Colonic mucosa (tissue), 4 donors: ENCODE measurements around the gene RPS6KA3. TPM values are rescaled to one million over a fixed set of nuclear protein-coding genes. Genes with fewer than 3 reads are reported as not detected.
"Not testable (repeated sequence)": the region's sequence is repeated elsewhere in the genome, so short reads cannot be mapped to it uniquely, and the experiment has no call there.

Source experiments
- DNase-seq: peaks from one replicate; pipeline ENCODE4 v3.0.0-alpha.2; 2020
- H3K27ac ChIP-seq: fragments of 200-600 bp; one replicate; pipeline ENCODE4 v1.8.0; 2021
- H3K27me3 ChIP-seq: fragments of 200-600 bp; one replicate; pipeline ENCODE4 v1.8.0; 2021
- H3K36me3 ChIP-seq: fragments of 200-600 bp; one replicate; pipeline ENCODE4 v1.8.0; 2021
- H3K4me1 ChIP-seq: fragments of 200-600 bp; one replicate; pipeline ENCODE4 v1.8.0; 2021; ENCODE audit warnings: mild to moderate bottlenecking
- H3K4me3 ChIP-seq: fragments of 200-600 bp; one replicate; pipeline ENCODE4 v1.8.0; 2021
- H3K9ac ChIP-seq, 2 donors: one replicate each; pipeline ENCODE4 v1.7.0; 2013; ENCODE audit warnings: control low read depth in 2 of 2, low read depth in 2 of 2, low read length in 2 of 2
- H3K9me3 ChIP-seq: fragments of 200-600 bp; one replicate; pipeline ENCODE4 v1.8.0; 2021
- intact Hi-C: fragments of 100-400 bp; cut with DNase I; formaldehyde crosslinking; loops from one replicate; pipeline ENCODE4 v1.14.1; 2022
- total RNA-seq, 2 donors: library from RNA; stranded (reverse); fragmentation: NEBNext Ultra II Directional in 1 of 2; extraction: Animal tissue kit (Norgen Biotek cat#: 25700) in 1 of 2; gene quantifications; one replicate each; pipeline ENCODE4 v1.2.1, GENCODE V29; 2021
- TF ChIP-seq, protein P1 (sequence below): fragments of 200-600 bp; IDR thresholded peaks from one replicate; pipeline ENCODE4 v1.8.0; 2022; ENCODE audit warnings: antibody characterized with exemption, mild to moderate bottlenecking
- donor health status: healthy.
- donor health status: DM: no; HTN: no; CAD: no.
- donor health status: DM: no; HTN: no; CAD: no.

Gene RPS6KA3
- total RNA-seq, 2 donors from 2014 or later: 77.0 to 110 TPM

DNA sequence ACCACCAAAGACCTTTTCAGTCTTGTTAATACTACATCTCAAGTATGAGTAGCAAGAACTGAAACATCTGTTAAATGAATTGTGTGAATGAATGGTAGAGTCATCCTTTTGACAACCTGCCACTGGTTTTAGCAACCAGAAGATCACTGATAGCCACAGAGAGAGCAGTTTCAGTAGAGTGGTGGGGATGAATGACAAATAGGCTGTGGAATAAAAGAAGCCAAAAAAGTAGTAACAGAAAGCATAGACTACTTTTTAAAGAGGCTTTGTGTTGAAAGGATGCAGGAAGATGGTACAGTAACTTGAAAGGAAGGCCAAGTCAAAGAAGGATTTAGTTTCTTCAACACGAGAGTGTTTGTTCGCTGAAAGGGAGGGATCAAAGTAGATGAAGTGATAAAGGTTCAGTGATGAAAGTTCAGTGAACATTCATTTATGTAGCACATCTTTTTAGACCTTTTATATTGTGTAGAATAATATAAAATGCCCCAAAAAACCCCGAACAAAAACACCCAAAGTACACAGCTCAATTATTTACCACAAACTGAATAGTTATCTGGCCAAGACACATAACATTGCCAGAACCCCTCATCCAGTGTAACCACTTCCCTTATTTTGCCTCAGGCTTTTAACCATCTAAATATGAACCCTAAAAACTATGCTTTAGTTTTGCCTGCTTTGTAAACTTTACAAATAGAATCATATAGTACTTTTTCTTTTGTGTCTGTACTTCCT lies 84.9 kb downstream of the RPS6KA3 start:
- TF ChIP-seq, protein P1, sequence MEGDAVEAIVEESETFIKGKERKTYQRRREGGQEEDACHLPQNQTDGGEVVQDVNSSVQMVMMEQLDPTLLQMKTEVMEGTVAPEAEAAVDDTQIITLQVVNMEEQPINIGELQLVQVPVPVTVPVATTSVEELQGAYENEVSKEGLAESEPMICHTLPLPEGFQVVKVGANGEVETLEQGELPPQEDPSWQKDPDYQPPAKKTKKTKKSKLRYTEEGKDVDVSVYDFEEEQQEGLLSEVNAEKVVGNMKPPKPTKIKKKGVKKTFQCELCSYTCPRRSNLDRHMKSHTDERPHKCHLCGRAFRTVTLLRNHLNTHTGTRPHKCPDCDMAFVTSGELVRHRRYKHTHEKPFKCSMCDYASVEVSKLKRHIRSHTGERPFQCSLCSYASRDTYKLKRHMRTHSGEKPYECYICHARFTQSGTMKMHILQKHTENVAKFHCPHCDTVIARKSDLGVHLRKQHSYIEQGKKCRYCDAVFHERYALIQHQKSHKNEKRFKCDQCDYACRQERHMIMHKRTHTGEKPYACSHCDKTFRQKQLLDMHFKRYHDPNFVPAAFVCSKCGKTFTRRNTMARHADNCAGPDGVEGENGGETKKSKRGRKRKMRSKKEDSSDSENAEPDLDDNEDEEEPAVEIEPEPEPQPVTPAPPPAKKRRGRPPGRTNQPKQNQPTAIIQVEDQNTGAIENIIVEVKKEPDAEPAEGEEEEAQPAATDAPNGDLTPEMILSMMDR: no peak
- no peaks in the 10 kb centered on the region for H3K4me1 ChIP-seq
- no peak overlapping the region for H3K4me3 ChIP-seq
- no peak for DNase-seq
- no peak overlapping the region for H3K9ac ChIP-seq
- H3K27me3 ChIP-seq: no peaks in the 10 kb centered on the region
- H3K27ac ChIP-seq: no peak overlapping the region
- H3K9me3 ChIP-seq: no peaks in the 10 kb centered on the region
- no peaks in the 10 kb centered on the region for H3K36me3 ChIP-seq
- intact Hi-C loops: no loop called here

GRCh38 chrX:20177093-20177492 lies 89.6 kb downstream of the RPS6KA3 start:
- Histone ChIP-seq H3K27me3 (no peaks in the 10 kb centered on the region), H3K4me3 (no peak overlapping the region), H3K27ac (no peak overlapping the region), H3K9ac (no peak overlapping the region), H3K36me3 (no peaks in the 10 kb centered on the region), H3K9me3 (no peaks in the 10 kb centered on the region), H3K4me1 (no peaks in the 10 kb centered on the region)
- intact Hi-C loops: no loop called here
- TF ChIP-seq, protein P1: no peak
- DNase-seq: no peak

GRCh38 chrX:20173856-20174255 lies 92.9 kb downstream of the RPS6KA3 start:
- intact Hi-C loops: no loop called here
- Histone ChIP-seq H3K4me3 (no peak overlapping the region), H3K4me1 (no peaks in the 10 kb centered on the region), H3K27me3 (no peaks in the 10 kb centered on the region), H3K27ac (no peak overlapping the region), H3K36me3 (no peaks in the 10 kb centered on the region), H3K9me3 (no peaks in the 10 kb centered on the region), H3K9ac (no peak overlapping the region)
- TF ChIP-seq, protein P1: no peak
- DNase-seq: no peak

- Histone ChIP-seq H3K9ac (no peak overlapping the region), H3K9me3 (no peaks in the 10 kb centered on the region), H3K27me3 (no peaks in the 10 kb centered on the region), H3K36me3 (no peaks in the 10 kb centered on the region), H3K27ac (no peak overlapping the region), H3K4me3 (no peak overlapping the region), H3K4me1 (no peaks in the 10 kb centered on the region)
- intact Hi-C loops: no loop called here
- TF ChIP-seq, protein P1: no peak
- no peak for DNase-seq
Measured at GRCh38 chrX:20173313-20173712, 93.4 kb downstream of the RPS6KA3 start.

GRCh38 chrX:20171887-20172286 lies 94.8 kb downstream of the RPS6KA3 start:
- no peak overlapping the region for H3K4me3 ChIP-seq
- H3K27ac ChIP-seq: no peak overlapping the region
- no peak for DNase-seq
- TF ChIP-seq, protein P1: no peak
- no peaks in the 10 kb centered on the region for H3K27me3 ChIP-seq
- no peaks in the 10 kb centered on the region for H3K36me3 ChIP-seq
- H3K4me1 ChIP-seq: no peaks in the 10 kb centered on the region
- H3K9me3 ChIP-seq: no peaks in the 10 kb centered on the region
- intact Hi-C loops: no loop called here
- H3K9ac ChIP-seq: no peak overlapping the region

DNA sequence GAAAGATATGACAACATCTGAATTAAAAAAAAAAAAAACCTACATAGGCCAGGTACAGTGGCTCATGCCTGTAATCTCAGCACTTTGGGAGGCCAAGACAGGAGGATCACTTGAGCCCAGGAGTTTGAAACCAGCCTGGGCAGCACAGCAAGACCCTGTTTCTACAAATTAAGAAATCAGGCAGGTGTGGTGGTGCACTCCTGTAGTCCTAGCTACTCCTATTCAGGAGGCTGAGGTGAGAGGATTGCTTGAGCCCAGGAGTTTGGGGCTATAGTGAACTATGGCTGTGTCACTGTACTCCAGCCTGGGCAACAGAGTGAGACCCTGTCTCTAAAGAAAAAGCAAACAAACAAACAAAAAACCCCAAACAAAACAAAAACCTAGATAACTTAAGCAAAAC lies 104.2 kb downstream of the RPS6KA3 start:
- H3K27me3 ChIP-seq, H3K36me3 ChIP-seq, H3K27ac ChIP-seq, DNase-seq, H3K9me3 ChIP-seq, H3K4me1 ChIP-seq, H3K4me3 ChIP-seq, intact Hi-C loops, H3K9ac ChIP-seq: not testable (repeated sequence)
